OCI-LY1 (cell line): ENCODE data around the gene ANKRD6.

Experiments
- H2AFZ ChIP-seq: fragments of 200-600 bp; sonication (generic), shearing (Covaris generic); 2 replicates; pipeline ENCODE4 v1.6.0; 2014; ENCODE audit warnings: antibody characterized with exemption, mild to moderate bottlenecking, low read length
- H3F3A ChIP-seq: fragments of 200-600 bp; sonication (generic), shearing (Covaris generic); 2 replicates; pipeline ENCODE4 v1.6.0; 2014; ENCODE audit warnings: mild to moderate bottlenecking, antibody characterized with exemption, low read length, moderate library complexity; ENCODE audit not compliant: insufficient read depth
- H3K27ac ChIP-seq: fragments of 200-600 bp; sonication (generic); 2 replicates; pipeline ENCODE4 v1.5.1; 2014; ENCODE audit warnings: low read length, mixed run types, mild to moderate bottlenecking, low read depth; ENCODE audit not compliant: poor library complexity, severe bottlenecking
- H3K27me3 ChIP-seq: fragments of 200-600 bp; sonication (generic); 2 replicates; pipeline ENCODE4 v1.6.0; 2014; ENCODE audit warnings: antibody characterized with exemption, mild to moderate bottlenecking, low read length, moderate library complexity; ENCODE audit not compliant: insufficient read depth
- H3K36me3 ChIP-seq: fragments of 200-600 bp; sonication (generic); 2 replicates; pipeline ENCODE4 v1.6.1; 2014; ENCODE audit warnings: mild to moderate bottlenecking, antibody characterized with exemption, low read length, moderate library complexity, mixed read lengths; ENCODE audit not compliant: insufficient read depth
- H3K4me1 ChIP-seq: fragments of 200-600 bp; sonication (generic); 2 replicates; pipeline ENCODE4 v1.5.1; 2014; ENCODE audit warnings: mild to moderate bottlenecking, low read length, moderate library complexity; ENCODE audit not compliant: insufficient read depth, severe bottlenecking
- H3K4me2 ChIP-seq: fragments of 200-600 bp; sonication (generic), shearing (Covaris generic); 2 replicates; pipeline ENCODE4 v1.6.1; 2014; ENCODE audit warnings: low read length
- H3K4me3 ChIP-seq: fragments of 200-600 bp; sonication (generic); 2 replicates; pipeline ENCODE4 v1.5.1; 2014; ENCODE audit warnings: low read length, low read depth, mild to moderate bottlenecking, mixed read lengths; ENCODE audit not compliant: poor library complexity, severe bottlenecking
- H3K79me2 ChIP-seq: fragments of 200-600 bp; shearing (Covaris generic); 2 replicates; pipeline ENCODE4 v1.6.1; 2016; ENCODE audit warnings: mixed run types, low read length, mixed read lengths; ENCODE audit not compliant: insufficient read depth
- H3K9ac ChIP-seq: fragments of 200-600 bp; sonication (generic), shearing (Covaris generic); 2 replicates; pipeline ENCODE4 v1.6.1; 2014; ENCODE audit warnings: mild to moderate bottlenecking, low read length, mixed read lengths
- H3K9me2 ChIP-seq: fragments of 200-600 bp; sonication (generic), shearing (Covaris generic); 2 replicates; pipeline ENCODE4 v1.6.1; 2014; ENCODE audit warnings: low read depth, mild to moderate bottlenecking, low read length, mixed read lengths
- H3K9me3 ChIP-seq: fragments of 200-600 bp; shearing (Covaris generic); 2 replicates; pipeline ENCODE4 v1.6.1; 2014; ENCODE audit warnings: low read length, mixed read lengths
- H4K20me1 ChIP-seq: fragments of 200-600 bp; sonication (generic), shearing (Covaris generic); 2 replicates; pipeline ENCODE4 v1.6.0; 2016; ENCODE audit warnings: mild to moderate bottlenecking, low read length; ENCODE audit not compliant: insufficient read depth
- EZH2 ChIP-seq: fragments of 200-600 bp; sonication (generic), shearing (Covaris generic); IDR thresholded peaks from 2 replicates; pipeline ENCODE4 v1.8.0; 2017; ENCODE audit warnings: borderline replicate concordance, mixed run types, mild to moderate bottlenecking, antibody characterized with exemption, low read length, moderate library complexity, mixed read lengths
- TF ChIP-seq, protein P1 (sequence below): fragments of 200-600 bp; sonication (generic), shearing (Covaris generic); IDR thresholded peaks from 2 replicates; pipeline ENCODE4 v1.5.1; 2017; ENCODE audit warnings: mild to moderate bottlenecking, antibody characterized with exemption, low read length, moderate library complexity, mixed read lengths

ANKRD6 gene

GRCh38 chr6:89596056-89596455 lies 163.1 kb downstream of the ANKRD6 start:
- H3K79me2 ChIP-seq: no peaks in the 10 kb centered on the region
- H3K4me2 ChIP-seq: no peak overlapping the region
- H3K4me3 ChIP-seq: no peak overlapping the region
- H2AFZ ChIP-seq: no peak overlapping the region
- H3F3A ChIP-seq: no peaks in the 10 kb centered on the region
- no peaks in the 10 kb centered on the region for H3K9me3 ChIP-seq
- H3K9me2 ChIP-seq: no peaks in the 10 kb centered on the region
- H3K27me3 ChIP-seq: no peaks in the 10 kb centered on the region
- H3K4me1 ChIP-seq: peaks cover 9% of the 10 kb centered on the region
- no peak overlapping the region for H3K27ac ChIP-seq
- no peaks in the 10 kb centered on the region for H4K20me1 ChIP-seq
- TF ChIP-seq, protein P1, sequence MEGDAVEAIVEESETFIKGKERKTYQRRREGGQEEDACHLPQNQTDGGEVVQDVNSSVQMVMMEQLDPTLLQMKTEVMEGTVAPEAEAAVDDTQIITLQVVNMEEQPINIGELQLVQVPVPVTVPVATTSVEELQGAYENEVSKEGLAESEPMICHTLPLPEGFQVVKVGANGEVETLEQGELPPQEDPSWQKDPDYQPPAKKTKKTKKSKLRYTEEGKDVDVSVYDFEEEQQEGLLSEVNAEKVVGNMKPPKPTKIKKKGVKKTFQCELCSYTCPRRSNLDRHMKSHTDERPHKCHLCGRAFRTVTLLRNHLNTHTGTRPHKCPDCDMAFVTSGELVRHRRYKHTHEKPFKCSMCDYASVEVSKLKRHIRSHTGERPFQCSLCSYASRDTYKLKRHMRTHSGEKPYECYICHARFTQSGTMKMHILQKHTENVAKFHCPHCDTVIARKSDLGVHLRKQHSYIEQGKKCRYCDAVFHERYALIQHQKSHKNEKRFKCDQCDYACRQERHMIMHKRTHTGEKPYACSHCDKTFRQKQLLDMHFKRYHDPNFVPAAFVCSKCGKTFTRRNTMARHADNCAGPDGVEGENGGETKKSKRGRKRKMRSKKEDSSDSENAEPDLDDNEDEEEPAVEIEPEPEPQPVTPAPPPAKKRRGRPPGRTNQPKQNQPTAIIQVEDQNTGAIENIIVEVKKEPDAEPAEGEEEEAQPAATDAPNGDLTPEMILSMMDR: no peak
- TF ChIP-seq EZH2: no peak
- no peaks in the 10 kb centered on the region for H3K36me3 ChIP-seq
- no peak overlapping the region for H3K9ac ChIP-seq

- Histone ChIP-seq H3K27me3 (no peaks in the 10 kb centered on the region), H3K4me3 (no peak overlapping the region), H3K79me2 (no peaks in the 10 kb centered on the region), H2AFZ (no peak overlapping the region), H3K9me3 (no peaks in the 10 kb centered on the region), H3K9ac (no peak overlapping the region), H3F3A (no peaks in the 10 kb centered on the region), H4K20me1 (no peaks in the 10 kb centered on the region), H3K36me3 (no peaks in the 10 kb centered on the region), H3K4me1 (peaks cover 9% of the 10 kb centered on the region), H3K9me2 (no peaks in the 10 kb centered on the region), H3K27ac (no peak overlapping the region), H3K4me2 (no peak overlapping the region)
- TF ChIP-seq, protein P1: no peak
- no peak for TF ChIP-seq EZH2
These were observed 163.5 kb downstream of the ANKRD6 start for GRCh38 chr6:89596484-89596883.

DNA sequence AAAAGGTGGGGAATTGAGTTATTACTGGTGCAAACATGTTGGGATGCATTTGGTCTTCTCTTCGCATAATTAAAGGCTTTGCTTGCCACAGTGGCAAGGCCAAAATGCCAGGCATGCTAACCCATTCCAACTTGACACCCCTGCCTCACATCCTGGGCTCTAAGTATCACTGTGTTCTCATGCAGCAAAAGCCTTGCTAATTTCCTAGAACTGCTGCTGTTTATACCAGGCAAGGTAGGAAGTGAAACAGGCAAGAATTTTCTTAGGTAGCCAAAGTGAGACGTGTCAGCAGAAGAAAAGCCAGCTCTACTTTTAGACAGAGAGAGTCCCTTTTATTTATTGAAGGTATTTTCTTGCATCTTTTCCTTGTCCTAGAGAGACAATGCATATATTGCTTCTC lies 164.4 kb downstream of the ANKRD6 start:
- Histone ChIP-seq H2AFZ (no peak overlapping the region), H3K27me3 (0 out of 2 replicates have a peak, but pooled peaks cover 3% of the 10 kb centered on the region), H3K4me3 (no peak overlapping the region), H3K9me3 (no peaks in the 10 kb centered on the region), H3K4me2 (no peak overlapping the region), H3K36me3 (no peaks in the 10 kb centered on the region), H3K79me2 (no peaks in the 10 kb centered on the region), H3K9ac (no peak overlapping the region), H3K27ac (no peak overlapping the region), H3K9me2 (no peaks in the 10 kb centered on the region), H3F3A (no peaks in the 10 kb centered on the region), H3K4me1 (peaks cover 9% of the 10 kb centered on the region), H4K20me1 (no peaks in the 10 kb centered on the region)
- TF ChIP-seq, protein P1: no peak
- TF ChIP-seq EZH2: no peak
